Measurements from ENCODE around the gene LRRC49.
"Not testable (repeated sequence)": the region's sequence is repeated elsewhere in the genome, so short reads cannot be mapped to it uniquely, and the experiment has no call there.

Gene LRRC49

DNA sequence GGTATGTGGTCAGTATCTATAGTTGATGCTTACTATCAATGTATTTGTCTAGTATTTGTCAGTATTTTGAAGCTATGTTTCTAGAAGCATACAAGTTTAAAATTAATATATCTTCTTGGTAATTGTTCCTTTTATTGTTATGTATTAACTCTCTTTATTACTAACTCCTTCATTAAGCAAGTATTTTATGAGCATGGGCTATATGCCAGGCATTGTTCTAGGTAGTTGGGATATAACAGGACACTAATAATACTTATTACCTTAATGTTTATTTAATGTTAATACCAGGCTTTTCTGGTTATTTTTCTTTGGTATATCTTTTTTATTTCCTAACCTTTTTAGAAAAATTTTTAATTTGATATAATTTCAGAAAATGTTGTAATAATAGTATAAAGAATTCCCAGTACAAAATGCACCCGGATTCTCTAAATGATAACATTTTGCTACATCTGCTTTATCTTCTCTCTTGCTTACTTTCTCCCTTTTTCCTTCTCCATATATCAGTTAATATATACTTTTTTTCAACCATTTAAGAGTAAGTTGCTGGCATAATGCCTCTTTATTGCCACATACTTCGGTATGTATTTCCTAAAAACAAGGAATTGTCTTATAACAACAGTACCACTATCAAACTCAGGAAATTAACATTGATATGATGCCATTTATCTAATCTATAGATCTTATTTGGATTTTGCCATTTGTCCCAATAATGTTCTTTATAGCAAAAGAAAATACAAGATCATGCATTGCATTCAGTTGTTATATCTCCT is 30.9 kb downstream of the LRRC49 start:
- Histone ChIP-seq H3K4me1 (ENCODE audit: insufficient read depth, poor library complexity, severe bottlenecking) (peaks cover 12% of the 10 kb centered on the region), H3K27me3 (ENCODE audit: insufficient read depth, poor library complexity, severe bottlenecking) (no peaks in the 10 kb centered on the region), H3K4me3 (ENCODE audit: severe bottlenecking) (no peak overlapping the region), H3K9me3 (ENCODE audit: severe bottlenecking) (peaks cover 2% of the 10 kb centered on the region), H3K36me3 (ENCODE audit: low read depth) (no peaks in the 10 kb centered on the region; the same call in 1 of the 2 replicates), H3K27ac (ENCODE audit: poor library complexity, severe bottlenecking) (no peak overlapping the region)
- no peak for DNase-seq (ENCODE audit: low spot score)
- ATAC-seq (ENCODE audit: low read depth): no peak
- TF ChIP-seq, protein P1, sequence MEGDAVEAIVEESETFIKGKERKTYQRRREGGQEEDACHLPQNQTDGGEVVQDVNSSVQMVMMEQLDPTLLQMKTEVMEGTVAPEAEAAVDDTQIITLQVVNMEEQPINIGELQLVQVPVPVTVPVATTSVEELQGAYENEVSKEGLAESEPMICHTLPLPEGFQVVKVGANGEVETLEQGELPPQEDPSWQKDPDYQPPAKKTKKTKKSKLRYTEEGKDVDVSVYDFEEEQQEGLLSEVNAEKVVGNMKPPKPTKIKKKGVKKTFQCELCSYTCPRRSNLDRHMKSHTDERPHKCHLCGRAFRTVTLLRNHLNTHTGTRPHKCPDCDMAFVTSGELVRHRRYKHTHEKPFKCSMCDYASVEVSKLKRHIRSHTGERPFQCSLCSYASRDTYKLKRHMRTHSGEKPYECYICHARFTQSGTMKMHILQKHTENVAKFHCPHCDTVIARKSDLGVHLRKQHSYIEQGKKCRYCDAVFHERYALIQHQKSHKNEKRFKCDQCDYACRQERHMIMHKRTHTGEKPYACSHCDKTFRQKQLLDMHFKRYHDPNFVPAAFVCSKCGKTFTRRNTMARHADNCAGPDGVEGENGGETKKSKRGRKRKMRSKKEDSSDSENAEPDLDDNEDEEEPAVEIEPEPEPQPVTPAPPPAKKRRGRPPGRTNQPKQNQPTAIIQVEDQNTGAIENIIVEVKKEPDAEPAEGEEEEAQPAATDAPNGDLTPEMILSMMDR (IDR thresholded peaks at IDR 0.05; ENCODE audit: poor library complexity, severe bottlenecking): no peak

DNA sequence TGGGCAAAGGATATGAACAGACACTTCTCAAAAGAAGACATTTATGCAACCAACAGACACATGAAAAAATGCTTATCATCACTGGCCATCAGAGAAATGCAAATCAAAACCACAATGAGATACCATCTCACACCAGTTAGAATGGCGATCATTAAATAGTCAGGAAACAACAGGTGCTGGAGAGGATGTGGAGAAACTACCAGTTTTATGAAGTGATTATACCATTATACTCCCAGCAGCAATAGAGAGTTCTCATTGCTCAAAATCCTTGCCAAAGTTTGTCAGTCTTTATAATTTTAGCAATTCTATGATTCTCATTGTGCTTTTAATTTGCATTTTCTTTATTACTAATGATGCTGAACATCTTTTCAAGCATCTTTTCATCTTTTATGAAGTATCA is 34.3 kb downstream of the LRRC49 start:
- DNase-seq (ENCODE audit: low spot score); H3K27me3 ChIP-seq (ENCODE audit: insufficient read depth, poor library complexity, severe bottlenecking); H3K36me3 ChIP-seq (ENCODE audit: low read depth); H3K9me3 ChIP-seq (ENCODE audit: severe bottlenecking); ATAC-seq (ENCODE audit: low read depth); H3K27ac ChIP-seq (ENCODE audit: poor library complexity, severe bottlenecking); H3K4me3 ChIP-seq (ENCODE audit: severe bottlenecking): not testable (repeated sequence)
- peaks cover 12% of the 10 kb centered on the region for H3K4me1 ChIP-seq (ENCODE audit: insufficient read depth, poor library complexity, severe bottlenecking)

DNA sequence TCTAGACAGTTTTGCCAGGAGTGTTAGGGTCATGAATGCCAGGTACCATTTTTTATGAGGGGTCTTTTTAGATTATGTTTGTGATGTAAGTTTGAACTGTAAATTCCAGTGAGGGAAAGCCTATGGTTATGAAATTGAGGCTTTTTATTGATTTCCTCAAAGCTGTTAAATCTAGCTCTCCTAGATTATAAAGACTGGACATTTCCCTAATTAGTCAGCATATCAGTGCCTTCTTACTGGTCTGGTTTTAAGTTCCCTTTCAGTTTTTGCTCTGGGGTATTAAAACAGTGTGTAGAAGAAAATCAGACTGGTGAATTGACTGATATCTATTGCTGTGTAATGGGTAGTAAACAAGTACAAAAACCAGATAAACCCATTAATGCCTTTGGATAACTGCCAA is 39.2 kb downstream of the LRRC49 start:
- H3K4me1 ChIP-seq (ENCODE audit: insufficient read depth, poor library complexity, severe bottlenecking): peaks cover 5% of the 10 kb centered on the region
- H3K9me3 ChIP-seq (ENCODE audit: severe bottlenecking): peaks cover 2% of the 10 kb centered on the region
- no peak overlapping the region for H3K27ac ChIP-seq (ENCODE audit: poor library complexity, severe bottlenecking)
- H3K27me3 ChIP-seq (ENCODE audit: insufficient read depth, poor library complexity, severe bottlenecking): no peaks in the 10 kb centered on the region
- ATAC-seq (ENCODE audit: low read depth) (no peak), DNase-seq (ENCODE audit: low spot score) (no peak)
- H3K36me3 ChIP-seq (ENCODE audit: low read depth): no peaks in the 10 kb centered on the region; the same call in 1 of the 2 replicates
- no peak overlapping the region for H3K4me3 ChIP-seq (ENCODE audit: severe bottlenecking)
- TF ChIP-seq, protein P1 (IDR thresholded peaks at IDR 0.05; ENCODE audit: poor library complexity, severe bottlenecking): no peak

DNA sequence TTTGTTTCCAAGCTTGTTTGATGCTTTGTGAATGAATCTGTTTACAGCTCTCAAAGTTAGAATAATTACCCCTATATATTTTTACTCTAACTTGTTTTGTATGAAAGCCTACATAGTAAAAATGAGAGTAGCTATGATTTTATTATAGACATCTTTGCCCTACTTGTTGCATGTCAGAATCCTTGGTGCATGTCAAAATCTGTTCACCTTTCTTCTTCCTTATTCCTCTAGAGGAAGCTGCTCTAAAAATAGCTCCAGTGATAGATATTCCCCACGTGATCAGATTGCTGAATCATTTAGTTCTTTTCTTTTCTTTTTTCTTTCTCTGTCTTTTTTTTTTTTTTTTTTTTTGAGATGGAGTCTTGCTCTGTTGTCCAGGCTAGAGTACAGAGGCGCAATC is 39.8 kb downstream of the LRRC49 start:
- Histone ChIP-seq H3K27ac (ENCODE audit: poor library complexity, severe bottlenecking) (no peak overlapping the region), H3K4me1 (ENCODE audit: insufficient read depth, poor library complexity, severe bottlenecking) (peaks cover 5% of the 10 kb centered on the region), H3K4me3 (ENCODE audit: severe bottlenecking) (no peak overlapping the region), H3K27me3 (ENCODE audit: insufficient read depth, poor library complexity, severe bottlenecking) (no peaks in the 10 kb centered on the region), H3K9me3 (ENCODE audit: severe bottlenecking) (peaks cover 2% of the 10 kb centered on the region), H3K36me3 (ENCODE audit: low read depth) (no peaks in the 10 kb centered on the region; the same call in 1 of the 2 replicates)
- DNase-seq (ENCODE audit: low spot score) (no peak), ATAC-seq (ENCODE audit: low read depth) (no peak)
- TF ChIP-seq, protein P1 (IDR thresholded peaks at IDR 0.05; ENCODE audit: poor library complexity, severe bottlenecking): no peak

DNA sequence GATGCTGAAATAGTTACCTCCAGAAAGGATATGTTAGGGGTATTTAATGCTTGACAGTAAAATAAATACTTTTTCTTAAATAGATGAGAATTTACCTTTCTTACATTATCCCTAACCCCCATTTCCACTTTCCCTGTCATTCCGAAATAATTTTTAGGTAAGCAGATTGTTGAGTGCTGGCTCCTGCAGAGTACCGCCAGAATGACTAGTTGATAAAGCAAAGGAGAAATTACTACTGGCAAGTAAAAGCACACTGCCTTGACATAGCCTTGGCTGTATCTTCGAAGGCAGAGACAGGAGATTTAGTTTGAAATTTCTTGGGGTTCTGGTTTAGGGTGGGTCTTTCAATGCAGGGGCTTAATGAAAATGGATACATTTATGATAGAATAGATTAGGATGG is 40.8 kb downstream of the LRRC49 start:
- TF ChIP-seq, protein P1 (IDR thresholded peaks at IDR 0.05; ENCODE audit: poor library complexity, severe bottlenecking): no peak
- Histone ChIP-seq H3K4me3 (ENCODE audit: severe bottlenecking) (no peak overlapping the region), H3K27me3 (ENCODE audit: insufficient read depth, poor library complexity, severe bottlenecking) (no peaks in the 10 kb centered on the region), H3K36me3 (ENCODE audit: low read depth) (no peaks in the 10 kb centered on the region; the same call in 1 of the 2 replicates), H3K27ac (ENCODE audit: poor library complexity, severe bottlenecking) (no peak overlapping the region), H3K9me3 (ENCODE audit: severe bottlenecking) (no peaks in the 10 kb centered on the region), H3K4me1 (ENCODE audit: insufficient read depth, poor library complexity, severe bottlenecking) (peaks cover 5% of the 10 kb centered on the region)
- ATAC-seq (ENCODE audit: low read depth) (no peak), DNase-seq (ENCODE audit: low spot score) (no peak)

Data from RWPE2 (cell line).